ENCODE measurements around the gene ACCSL.
A peak's percentile ranks its signal among the peaks of the same experiment; 100 is the strongest.

ACCSL gene

GRCh38 chr11:44065841-44066731, 18.3 kb downstream of the ACCSL start, which contains the start of gene ACCS:
ACCS (plus strand) TSS chr11:44066270; CDS start chr11:44067628, 1,358 bp downstream.
- DNase-seq = peak; percentile 93

DNA sequence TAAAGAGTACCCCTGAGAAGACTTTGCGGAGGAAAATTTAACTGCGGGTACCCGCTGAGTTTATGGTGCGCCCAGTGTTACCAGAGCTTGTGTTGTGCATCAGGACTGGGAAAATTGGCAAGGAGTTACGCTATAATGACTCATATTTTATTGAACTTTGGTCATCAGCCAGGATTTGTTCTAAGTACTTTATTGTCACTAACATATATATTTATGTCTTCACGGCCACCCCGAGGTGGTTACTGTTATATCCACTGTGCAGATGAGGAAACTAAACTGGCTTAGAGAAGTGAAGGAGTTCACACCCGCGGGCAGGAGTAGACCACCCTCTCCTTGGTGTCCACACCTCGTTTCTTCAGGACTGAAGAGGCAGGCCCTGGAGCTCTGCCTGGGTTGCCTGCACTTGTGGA, 19.0 kb downstream of the ACCSL start:
- DNase-seq = peak; percentile 26

DNA sequence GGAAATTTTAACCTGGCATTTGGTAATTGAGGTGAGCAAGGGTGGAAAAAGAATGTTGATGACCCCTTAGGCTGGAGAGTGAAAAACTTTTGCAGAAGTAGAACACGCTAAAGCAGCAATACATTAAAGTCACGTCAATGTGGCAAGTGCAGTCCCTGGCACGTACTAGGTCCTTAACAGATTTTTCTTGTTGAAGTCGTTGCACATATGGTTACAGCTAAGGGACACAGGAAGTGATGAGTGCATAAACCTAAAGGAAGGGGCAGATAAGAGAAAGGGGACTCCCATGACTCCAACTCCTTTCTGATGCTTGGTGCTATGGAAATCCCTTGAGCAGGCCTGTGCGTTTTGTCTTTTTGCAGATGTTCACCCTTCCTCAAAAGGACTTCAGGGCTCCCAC, 19.5 kb downstream of the ACCSL start:
- no peak for DNase-seq

GRCh38 chr11:44068180-44068579, 20.4 kb downstream of the ACCSL start:
- no peak for DNase-seq

- peak; percentile 40 for DNase-seq
Measured at GRCh38 chr11:44071157-44071556, 23.4 kb downstream of the ACCSL start.

GRCh38 chr11:44072757-44073658, 25.2 kb downstream of the ACCSL start:
- DNase-seq = no peak

DNA sequence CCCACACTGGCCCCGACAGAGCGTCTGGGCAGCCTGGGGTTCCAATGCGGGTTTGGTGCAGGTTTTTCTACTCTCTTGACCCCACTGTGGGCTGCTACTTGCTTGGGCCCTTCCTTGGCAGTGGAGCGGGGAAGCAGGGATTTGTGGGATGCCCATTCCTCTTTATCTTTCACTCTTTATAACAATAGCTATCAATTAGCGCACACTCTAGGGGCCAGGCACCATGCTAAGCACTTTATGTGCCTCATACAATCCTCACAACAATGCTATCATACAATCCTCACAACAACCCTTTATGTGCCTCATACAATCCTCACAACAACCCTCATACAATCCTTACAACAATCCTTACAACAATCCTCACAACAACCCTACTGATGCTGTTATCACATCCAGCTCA, 31.0 kb downstream of the ACCSL start:
- DNase-seq = no peak

DNA sequence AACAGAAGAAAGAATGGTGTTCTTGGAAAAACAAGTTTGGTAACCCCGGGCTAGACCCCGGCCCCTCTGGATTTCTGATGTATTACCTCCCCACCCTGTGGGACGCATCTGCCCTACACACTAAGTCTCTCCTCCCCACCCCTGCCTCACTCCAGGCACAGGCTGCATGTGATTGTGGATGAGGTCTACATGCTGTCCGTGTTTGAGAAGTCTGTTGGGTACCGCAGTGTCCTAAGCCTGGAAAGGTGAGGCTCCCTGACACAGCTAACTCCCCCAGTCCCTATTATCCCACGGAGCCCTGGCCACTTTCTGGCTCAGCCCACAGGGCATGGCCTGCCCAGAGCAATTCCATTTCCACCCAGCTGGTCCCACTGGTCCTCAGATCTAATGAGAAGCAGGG, 31.6 kb downstream of the ACCSL start:
- no peak for DNase-seq

GRCh38 chr11:44080951-44081350, 33.2 kb downstream of the ACCSL start:
- DNase-seq = no peak

DNA sequence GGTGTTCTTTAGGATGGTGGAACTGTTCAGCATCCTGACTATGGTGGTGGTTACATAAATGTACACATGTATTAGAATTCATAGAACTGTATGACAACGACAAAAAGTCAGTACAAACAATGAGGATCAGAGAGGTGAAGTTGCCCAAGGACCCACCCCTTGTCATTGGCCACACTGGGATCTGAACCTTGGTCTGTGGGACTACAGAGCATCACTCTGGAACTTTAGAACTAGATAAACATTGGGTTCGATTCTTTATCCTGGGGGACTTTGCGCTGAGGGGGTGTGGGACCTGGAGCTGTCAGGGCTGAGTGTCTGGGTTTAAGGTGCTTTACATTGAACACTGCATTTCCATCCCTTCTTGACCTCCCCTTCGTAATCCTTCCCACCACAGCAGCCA, 34.9 kb downstream of the ACCSL start:
- no peak for DNase-seq

- DNase-seq = no peak
Measured at GRCh38 chr11:44083433-44083832, 35.7 kb downstream of the ACCSL start.

DNA sequence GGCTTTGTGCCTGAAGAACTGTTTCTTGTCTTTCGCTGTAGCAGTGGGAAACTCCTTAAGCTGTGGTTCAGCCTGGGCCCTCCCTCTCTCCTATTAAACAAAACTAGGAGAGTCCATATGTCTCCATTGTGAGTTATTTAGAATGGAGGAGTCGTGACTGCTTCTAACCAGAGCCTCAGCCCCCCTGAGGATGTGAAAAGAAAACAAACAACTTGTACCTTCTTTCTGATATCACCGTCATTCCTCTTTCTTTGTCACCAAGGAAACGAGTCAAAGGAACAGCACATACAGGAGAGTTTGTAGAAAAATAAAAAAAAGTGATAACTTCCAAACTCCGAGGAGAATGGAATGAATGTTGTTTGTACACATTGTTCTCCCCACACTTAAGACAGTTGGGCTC, 36.1 kb downstream of the ACCSL start:
- DNase-seq = no peak

DNA sequence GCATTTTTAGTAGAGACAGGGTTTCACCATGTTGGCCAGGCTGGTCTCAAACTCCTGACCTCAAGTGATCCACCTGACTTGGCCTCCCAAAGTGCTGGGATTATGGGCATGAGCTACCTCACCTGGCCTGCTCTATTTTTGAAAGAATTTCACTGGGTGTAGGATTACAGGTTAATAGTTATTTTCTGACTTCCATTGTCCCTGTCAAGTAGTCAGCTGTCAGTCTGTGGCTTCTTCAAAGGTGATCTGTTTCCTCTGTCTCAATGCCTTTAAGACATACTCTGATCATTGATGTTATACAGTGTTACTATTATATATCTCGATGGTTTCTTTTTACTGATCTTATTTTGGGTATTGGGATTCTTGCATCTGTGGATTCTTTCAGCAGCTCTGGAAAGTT, 37.5 kb downstream of the ACCSL start:
- no peak for DNase-seq

DNA sequence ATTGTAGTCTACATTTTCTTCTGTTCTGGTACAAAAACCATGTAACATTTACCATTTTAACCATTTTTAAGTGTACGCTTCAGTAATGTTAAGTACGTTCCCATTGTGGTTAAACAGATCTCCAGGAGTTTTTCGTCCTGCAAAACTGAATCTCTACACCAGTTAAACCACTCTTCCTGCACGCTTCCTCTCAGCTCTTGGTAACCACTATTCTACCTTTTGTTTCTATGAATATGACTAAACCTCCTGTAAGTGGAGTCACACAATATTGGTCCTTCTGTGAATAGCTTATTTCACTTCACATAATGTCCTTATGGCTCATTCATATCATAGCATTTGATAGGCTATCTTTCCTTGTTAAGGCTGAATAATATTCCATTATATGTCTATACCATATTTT, 40.6 kb downstream of the ACCSL start:
- no peak for DNase-seq

DNA sequence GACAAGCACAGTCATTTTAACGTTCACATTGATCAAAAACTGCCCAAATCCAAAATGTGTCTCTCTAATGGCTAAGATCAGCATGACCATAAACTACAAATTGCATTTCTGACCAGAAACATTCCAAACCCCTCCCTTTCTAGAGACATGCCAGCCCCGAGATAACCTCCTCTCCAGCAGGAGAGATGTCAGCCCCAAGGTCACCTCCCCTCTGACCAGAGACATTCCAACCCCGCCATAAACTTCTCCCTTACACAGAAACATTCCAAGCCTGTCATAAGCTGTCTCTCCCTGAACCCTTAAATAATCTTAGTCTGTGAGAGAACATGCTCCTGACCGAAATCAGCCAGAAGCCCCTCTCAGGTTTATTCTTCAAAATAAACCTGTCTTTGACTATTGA, 41.1 kb downstream of the ACCSL start:
- no peak for DNase-seq

DNA sequence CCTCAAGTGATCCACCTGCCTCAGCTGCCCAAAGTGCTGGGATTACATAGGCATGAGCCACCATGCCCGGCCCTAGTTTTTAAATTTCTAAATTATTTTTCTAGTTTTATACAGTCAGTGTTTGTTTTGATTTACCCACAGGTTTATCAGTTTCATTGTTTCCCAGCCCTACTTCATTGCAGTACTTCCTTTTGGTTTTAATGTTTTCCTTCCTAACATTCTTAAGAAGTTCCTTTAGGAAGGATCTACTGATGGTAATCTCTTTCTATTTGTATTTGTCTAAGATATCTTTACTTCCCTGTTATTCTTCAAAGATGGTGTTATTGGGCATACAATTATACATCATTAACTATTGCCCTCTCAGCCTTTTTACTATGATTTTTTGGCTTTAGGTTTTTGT, 42.8 kb downstream of the ACCSL start:
- no peak for DNase-seq

DNA sequence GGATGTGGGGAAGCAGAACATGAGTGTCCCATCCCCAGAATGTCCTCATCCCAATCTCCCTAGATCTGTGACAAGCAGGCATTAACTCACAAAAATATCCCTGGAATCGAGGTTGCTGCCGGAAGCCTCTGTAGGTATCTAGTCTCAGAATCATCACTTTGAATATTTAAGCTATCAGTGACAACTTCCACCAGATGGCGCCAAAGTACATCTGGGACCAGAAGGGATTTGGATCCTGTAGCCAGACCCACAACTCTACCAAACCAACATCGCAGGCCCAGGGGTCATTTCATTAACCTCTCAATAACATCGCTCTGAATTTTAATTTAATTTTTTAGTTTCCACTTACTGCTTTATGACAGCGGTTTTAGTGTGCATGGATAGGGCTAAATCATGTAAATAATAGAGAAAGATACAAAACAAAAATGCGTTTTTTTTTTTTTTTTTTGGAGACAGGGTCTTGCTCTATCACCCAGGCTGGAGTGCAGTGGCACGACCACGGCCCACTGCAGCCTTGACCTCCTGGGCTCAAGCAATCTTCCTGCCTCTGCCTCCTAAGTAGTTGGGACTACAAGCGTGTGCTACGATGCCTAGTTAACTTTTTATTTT, 46.6 kb downstream of the ACCSL start:
- DNase-seq = peak; percentile 59

- DNase-seq = peak; percentile 92
Measured at GRCh38 chr11:44095506-44096359, 48.0 kb downstream of the ACCSL start, which contains the start of gene EXT2. EXT2 (plus strand) TSS chr11:44095678; CDS start chr11:44107713, 12,035 bp downstream.

DNA sequence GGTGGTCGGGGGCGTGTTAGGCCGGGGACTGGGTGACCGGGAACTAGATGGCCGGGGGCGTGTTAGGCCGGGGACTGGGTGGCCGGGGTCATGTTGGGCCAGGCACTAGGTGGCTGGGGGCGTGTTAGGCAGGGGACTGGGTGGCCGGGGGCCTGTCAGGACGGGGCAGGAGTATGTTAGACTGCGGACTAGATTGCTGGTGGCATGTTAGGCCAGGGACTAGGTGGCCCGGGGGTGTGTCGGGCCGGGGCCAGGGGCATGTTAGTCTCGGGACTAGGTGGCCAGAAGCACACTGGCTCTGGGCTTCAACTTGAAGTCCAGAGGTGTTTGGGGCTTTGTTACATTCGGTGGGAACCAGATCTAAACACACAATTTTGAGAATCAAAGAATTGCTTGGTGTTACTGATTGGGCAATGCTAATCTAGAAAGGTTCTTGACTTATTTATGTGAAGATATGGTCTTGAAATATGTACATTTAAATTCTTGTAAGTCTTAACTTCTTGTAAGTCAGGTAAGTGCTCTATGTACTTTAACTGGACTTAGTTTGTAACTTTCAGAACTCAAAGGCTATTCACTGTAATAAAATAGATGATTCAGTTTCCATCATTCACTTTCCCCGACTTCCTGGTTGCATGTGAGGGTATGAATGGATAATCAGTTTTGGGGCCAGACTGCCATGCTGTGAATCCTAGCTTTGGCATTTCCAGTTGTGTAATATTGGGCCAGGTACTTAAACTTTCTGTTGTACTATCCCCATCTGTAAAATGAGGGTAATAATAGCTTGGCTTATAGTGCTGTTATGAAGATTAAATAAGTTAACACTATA, 48.8 kb downstream of the ACCSL start:
- DNase-seq = no peak

DNA sequence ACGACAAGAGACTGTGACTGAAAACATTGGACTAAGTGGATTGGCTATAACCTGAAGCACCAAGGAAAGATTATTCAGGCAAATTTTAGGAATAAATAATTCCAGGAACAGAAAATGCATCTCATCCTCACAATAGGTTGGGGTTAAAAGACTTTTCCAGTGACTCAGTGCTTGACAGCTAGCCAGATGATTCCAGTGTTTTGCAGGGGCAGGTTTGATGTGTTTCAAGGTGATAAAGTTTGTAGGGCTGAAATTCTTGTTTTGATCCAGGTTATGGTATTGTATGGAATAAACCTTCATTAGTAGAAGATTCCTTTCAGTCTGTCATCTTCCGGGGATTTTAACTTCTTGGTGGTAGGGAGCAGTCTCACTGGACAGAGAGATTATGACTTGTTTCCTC, 50.0 kb downstream of the ACCSL start:
- no peak for DNase-seq

DNA sequence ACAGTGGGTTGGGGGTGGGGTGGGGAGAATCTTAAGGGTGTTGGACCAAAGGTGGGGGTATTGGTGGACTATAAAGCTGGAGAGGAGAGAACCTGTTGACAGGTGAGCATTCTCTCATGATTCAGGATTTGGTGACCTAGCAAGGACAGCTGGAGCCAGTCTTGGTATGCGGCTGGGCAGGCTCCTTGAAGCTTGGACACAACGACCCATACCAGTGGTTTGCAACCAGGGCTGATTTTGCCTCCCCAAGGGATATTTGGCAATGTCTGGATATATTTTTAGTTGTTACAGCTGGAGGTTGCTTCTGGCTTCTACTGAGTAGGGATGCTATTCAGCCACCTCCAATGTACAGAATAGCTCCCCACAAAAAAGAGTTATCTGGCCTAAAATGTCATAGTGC, 53.3 kb downstream of the ACCSL start:
- DNase-seq = no peak
